Upper lobe of left lung (tissue), 4 donors: ENCODE measurements around the gene ATXN7L1.

Experiments used
- EP300 ChIP-seq, 4 donors: sonication (generic); formaldehyde crosslinking; IDR thresholded peaks; one replicate each; pipeline ENCODE4 v1.5.1; 2017; ENCODE audit warnings: antibody characterized with exemption in 4 of 4, control low read depth in 2 of 4
- POLR2A ChIP-seq, 4 donors: fragments of 450-650 bp; IDR thresholded peaks; one replicate each; pipeline ENCODE4 v1.5.1; 2016 to 2017; ENCODE audit warnings: antibody characterized with exemption in 4 of 4, mild to moderate bottlenecking in 2 of 4
- POLR2AphosphoS5 ChIP-seq, 2 donors: sonication (generic); formaldehyde crosslinking; IDR thresholded peaks; one replicate each; pipeline ENCODE4 v1.5.1; 2017; ENCODE audit warnings: antibody characterized with exemption in 2 of 2

DNA sequence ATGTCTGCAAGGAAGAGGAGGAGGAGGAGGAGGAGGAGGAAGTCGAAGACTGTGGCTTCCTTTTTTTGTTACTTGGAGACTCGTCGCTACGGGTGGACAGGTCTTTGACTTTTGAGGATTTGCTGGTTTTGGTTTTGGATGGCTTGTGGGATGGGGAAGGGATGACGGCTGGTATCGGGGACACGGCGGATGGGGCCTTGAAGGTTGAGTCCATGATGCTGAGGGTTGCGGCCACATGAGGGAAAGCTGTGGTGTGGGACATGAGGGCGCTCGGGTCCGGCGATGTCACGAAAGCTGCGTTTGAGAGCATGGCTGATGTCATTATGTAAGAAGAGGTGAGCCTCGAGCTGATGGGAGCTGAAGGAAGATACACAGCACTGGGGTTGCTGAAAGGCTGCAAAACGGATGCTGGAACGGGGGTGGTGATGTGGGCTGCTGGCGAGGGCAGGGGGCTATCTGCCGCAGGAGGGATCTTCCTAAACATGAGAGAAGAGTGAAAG lies 262.0 kb downstream of the ATXN7L1 start:
- no peak for TF ChIP-seq EP300 (IDR thresholded peaks at IDR 0.05)
- no peak for TF ChIP-seq POLR2AphosphoS5 (IDR thresholded peaks at IDR 0.05)
- no peak for TF ChIP-seq POLR2A (IDR thresholded peaks at IDR 0.05)
